HL-60 (cell line): ENCODE data around the gene SIKE1.

Experiments used
- DNase-seq, 2 experiments: peaks; one replicate each; pipeline ENCODE4 v3.0.0-alpha.2; 2010 to 2020; ENCODE audit warnings: low read depth in 1 of 2, low spot score in 1 of 2
- H3K27ac ChIP-seq: fragments of 250-450 bp; sonication (Bioruptor Pico); replicated peaks from 2 replicates; pipeline ENCODE4 v1.5.1; 2020; ENCODE audit warnings: mild to moderate bottlenecking, moderate library complexity
- H3K27me3 ChIP-seq: fragments of 250-450 bp; sonication (Bioruptor Pico); 2 replicates; pipeline ENCODE4 v1.5.1; 2021; ENCODE audit warnings: mild to moderate bottlenecking, moderate library complexity; ENCODE audit not compliant: insufficient read depth, poor library complexity, severe bottlenecking
- H3K4me3 ChIP-seq: replicated peaks from 2 replicates; pipeline ENCODE4 v1.5.1; 2011; ENCODE audit warnings: mild to moderate bottlenecking, control low read depth, low read length; ENCODE audit not compliant: insufficient read depth
- GABPA ChIP-seq: IDR thresholded peaks from 2 replicates; pipeline ENCODE4 v1.6.1; 2012; ENCODE audit warnings: low read depth
- POLR2AphosphoS5 ChIP-seq: IDR thresholded peaks from 2 replicates; pipeline ENCODE4 v1.6.1; 2012; ENCODE audit warnings: low read depth
- REST ChIP-seq: IDR thresholded peaks from 2 replicates; pipeline ENCODE4 v1.6.1; 2012; ENCODE audit warnings: low read depth; ENCODE audit not compliant: insufficient replicate concordance
- SPI1 ChIP-seq: IDR thresholded peaks from 2 replicates; pipeline ENCODE4 v1.6.1; 2012; ENCODE audit warnings: low read depth, mild to moderate bottlenecking, borderline replicate concordance
- TF ChIP-seq, protein P1 (sequence below): IDR thresholded peaks from one replicate; pipeline ENCODE4 v1.5.1; 2011; ENCODE audit warnings: low read length, control low read depth, inconsistent platforms; ENCODE audit not compliant: insufficient read depth

Gene SIKE1

GRCh38 chr1:114723915-114724314, 56.6 kb downstream of the SIKE1 start:
- no peak for DNase-seq
- TF ChIP-seq SPI1: no peak
- TF ChIP-seq POLR2AphosphoS5: no peak
- no peak for TF ChIP-seq REST
- TF ChIP-seq GABPA: no peak
- TF ChIP-seq, protein P1, sequence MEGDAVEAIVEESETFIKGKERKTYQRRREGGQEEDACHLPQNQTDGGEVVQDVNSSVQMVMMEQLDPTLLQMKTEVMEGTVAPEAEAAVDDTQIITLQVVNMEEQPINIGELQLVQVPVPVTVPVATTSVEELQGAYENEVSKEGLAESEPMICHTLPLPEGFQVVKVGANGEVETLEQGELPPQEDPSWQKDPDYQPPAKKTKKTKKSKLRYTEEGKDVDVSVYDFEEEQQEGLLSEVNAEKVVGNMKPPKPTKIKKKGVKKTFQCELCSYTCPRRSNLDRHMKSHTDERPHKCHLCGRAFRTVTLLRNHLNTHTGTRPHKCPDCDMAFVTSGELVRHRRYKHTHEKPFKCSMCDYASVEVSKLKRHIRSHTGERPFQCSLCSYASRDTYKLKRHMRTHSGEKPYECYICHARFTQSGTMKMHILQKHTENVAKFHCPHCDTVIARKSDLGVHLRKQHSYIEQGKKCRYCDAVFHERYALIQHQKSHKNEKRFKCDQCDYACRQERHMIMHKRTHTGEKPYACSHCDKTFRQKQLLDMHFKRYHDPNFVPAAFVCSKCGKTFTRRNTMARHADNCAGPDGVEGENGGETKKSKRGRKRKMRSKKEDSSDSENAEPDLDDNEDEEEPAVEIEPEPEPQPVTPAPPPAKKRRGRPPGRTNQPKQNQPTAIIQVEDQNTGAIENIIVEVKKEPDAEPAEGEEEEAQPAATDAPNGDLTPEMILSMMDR: no peak
- H3K27me3 ChIP-seq: no peaks in the 10 kb centered on the region
- no peak overlapping the region for H3K27ac ChIP-seq
- no peak overlapping the region for H3K4me3 ChIP-seq

GRCh38 chr1:114723457-114723856, 57.0 kb downstream of the SIKE1 start:
- no peak for DNase-seq
- H3K27ac ChIP-seq: no peak overlapping the region
- H3K4me3 ChIP-seq: no peak overlapping the region
- no peaks in the 10 kb centered on the region for H3K27me3 ChIP-seq
- TF ChIP-seq GABPA (no peak), REST (no peak), POLR2AphosphoS5 (no peak), SPI1 (no peak)
- TF ChIP-seq, protein P1: no peak

DNA sequence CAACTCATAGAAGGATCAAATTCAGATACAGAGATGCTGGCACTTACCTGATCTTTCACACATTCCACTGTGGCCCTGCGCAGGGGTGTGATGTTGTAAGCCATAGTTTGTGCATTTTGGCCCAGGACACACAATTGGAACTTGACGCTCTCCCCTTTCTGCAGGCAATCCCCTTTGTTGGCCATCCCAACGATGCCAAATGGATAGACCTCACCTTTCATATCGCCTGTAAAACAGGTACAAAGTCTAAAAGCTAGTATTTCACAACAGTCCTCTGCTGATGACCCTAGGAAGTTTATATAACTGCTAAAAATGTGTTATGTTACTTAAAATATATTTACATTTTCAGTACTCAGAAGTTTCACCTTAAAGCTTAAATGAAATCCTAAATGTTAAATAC, 60.0 kb downstream of the SIKE1 start:
- TF ChIP-seq GABPA (no peak), POLR2AphosphoS5 (no peak), REST (no peak), SPI1 (no peak)
- TF ChIP-seq, protein P1: no peak
- Histone ChIP-seq H3K27ac (no peak overlapping the region), H3K27me3 (no peaks in the 10 kb centered on the region), H3K4me3 (no peak overlapping the region)
- no peak for DNase-seq
